Body of pancreas (tissue), 4 donors: ENCODE results near the gene SCIN.

Experiments used
- CTCF ChIP-seq, 7 experiments: fragments of 450-650 bp in 4 of 7; fragments of 200-600 bp in 3 of 7; sonication (generic) in 3 of 7; IDR thresholded peaks; one replicate each; pipeline ENCODE4 v1.5.1; 2016 to 2019; ENCODE audit warnings: antibody characterized with exemption in 7 of 7
- POLR2A ChIP-seq, 3 donors: fragments of 450-650 bp; IDR thresholded peaks; one replicate each; pipeline ENCODE4 v1.6.1; 2016; ENCODE audit warnings: antibody characterized with exemption in 3 of 3, mild to moderate bottlenecking in 2 of 3

GRCh38 chr7:12650080-12650479 is 79.6 kb downstream of the SCIN start:
- TF ChIP-seq CTCF (IDR thresholded peaks at IDR 0.05) (no peak), POLR2A (IDR thresholded peaks at IDR 0.05) (no peak)
